Peyer's patch (tissue), 4 donors: Measurements from ENCODE around the gene PSD4. TPM values are rescaled to one million over a fixed set of nuclear protein-coding genes. Genes with fewer than 3 reads are reported as not detected.

ENCODE experiments used
- DNase-seq, 3 donors: peaks; one replicate each; pipeline ENCODE4 v3.0.0-alpha.2; 2017 to 2019
- H3K27ac ChIP-seq, 4 donors: fragments of 200-600 bp; sonication (generic); one replicate each; pipeline ENCODE4 v1.5.1; 2016 to 2019
- H3K27me3 ChIP-seq, 2 donors: fragments of 200-600 bp; sonication (generic); one replicate each; pipeline ENCODE4 v1.5.1; 2019
- H3K36me3 ChIP-seq, 3 donors: fragments of 200-600 bp; sonication (generic); one replicate each; pipeline ENCODE4 v1.5.1; 2016 to 2019
- H3K4me1 ChIP-seq, 4 donors: fragments of 200-600 bp; sonication (generic); one replicate each; pipeline ENCODE4 v1.5.1; 2016 to 2019
- H3K4me3 ChIP-seq, 4 donors: fragments of 200-600 bp; sonication (generic); 1 replicate in 3 of 4; 2 replicates in 1 of 4; pipeline ENCODE4 v1.5.1; 2016 to 2019; ENCODE audit warnings: mild to moderate bottlenecking in 1 of 4
- H3K9me3 ChIP-seq, 4 donors: fragments of 200-600 bp; sonication (generic); one replicate each; pipeline ENCODE4 v1.5.1; 2016 to 2019; ENCODE audit warnings: mild to moderate bottlenecking in 1 of 4
- POLR2A ChIP-seq, 2 donors: fragments of 450-650 bp; IDR thresholded peaks; one replicate each; pipeline ENCODE4 v1.5.1; 2017; ENCODE audit warnings: antibody characterized with exemption in 2 of 2, mild to moderate bottlenecking in 2 of 2, moderate library complexity in 2 of 2
- total RNA-seq, 4 donors: library from RNA; depleted of rRNA; stranded (reverse); fragments of >200 nt; gene quantifications; one replicate each; pipeline ENCODE4 v1.1.0, GENCODE V29; 2016
- TF ChIP-seq, protein P1 (sequence below), 6 experiments: fragments of 450-650 bp in 4 of 6; fragments of 200-600 bp in 2 of 6; sonication (generic) in 1 of 6; IDR thresholded peaks; one replicate each; pipeline ENCODE4 v1.5.1; 2017 to 2019; ENCODE audit warnings: antibody characterized with exemption in 6 of 6, mild to moderate bottlenecking in 3 of 6, moderate library complexity in 1 of 6

The PSD4 gene
- total RNA-seq, 4 donors from 2014 or later: 125 to 284 (median 212) TPM

DNA sequence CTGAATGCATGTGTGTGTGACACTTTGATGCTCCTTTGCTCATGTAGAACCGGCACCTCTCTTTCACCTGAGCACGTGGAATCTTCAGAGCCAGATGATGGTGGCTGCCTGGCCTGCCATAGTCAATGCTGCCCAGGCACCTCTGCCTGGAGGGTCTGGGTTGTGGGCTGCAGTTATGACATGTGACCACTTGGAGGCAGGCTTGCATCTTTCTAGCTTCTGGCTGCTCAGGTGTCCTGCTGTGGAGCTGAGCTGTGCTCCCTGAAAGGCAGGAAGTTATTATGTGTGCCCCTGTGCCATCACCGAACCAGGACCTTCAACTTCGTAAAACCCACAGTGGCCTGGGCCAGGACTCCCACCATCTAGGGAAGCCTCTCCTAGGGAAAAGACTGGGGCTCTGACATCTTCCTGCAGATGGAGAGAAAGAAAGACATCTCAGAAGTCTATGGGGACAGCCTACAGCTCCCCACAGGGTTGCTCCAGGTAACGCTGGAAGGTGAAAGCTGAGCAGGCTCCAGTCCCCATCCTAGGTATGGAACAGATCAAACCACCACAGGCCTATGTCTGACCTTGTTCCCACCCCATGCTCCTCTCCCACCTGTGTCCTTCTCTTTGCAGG is 30.2 kb downstream of the PSD4 start:
- TF ChIP-seq, protein P1, sequence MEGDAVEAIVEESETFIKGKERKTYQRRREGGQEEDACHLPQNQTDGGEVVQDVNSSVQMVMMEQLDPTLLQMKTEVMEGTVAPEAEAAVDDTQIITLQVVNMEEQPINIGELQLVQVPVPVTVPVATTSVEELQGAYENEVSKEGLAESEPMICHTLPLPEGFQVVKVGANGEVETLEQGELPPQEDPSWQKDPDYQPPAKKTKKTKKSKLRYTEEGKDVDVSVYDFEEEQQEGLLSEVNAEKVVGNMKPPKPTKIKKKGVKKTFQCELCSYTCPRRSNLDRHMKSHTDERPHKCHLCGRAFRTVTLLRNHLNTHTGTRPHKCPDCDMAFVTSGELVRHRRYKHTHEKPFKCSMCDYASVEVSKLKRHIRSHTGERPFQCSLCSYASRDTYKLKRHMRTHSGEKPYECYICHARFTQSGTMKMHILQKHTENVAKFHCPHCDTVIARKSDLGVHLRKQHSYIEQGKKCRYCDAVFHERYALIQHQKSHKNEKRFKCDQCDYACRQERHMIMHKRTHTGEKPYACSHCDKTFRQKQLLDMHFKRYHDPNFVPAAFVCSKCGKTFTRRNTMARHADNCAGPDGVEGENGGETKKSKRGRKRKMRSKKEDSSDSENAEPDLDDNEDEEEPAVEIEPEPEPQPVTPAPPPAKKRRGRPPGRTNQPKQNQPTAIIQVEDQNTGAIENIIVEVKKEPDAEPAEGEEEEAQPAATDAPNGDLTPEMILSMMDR (IDR thresholded peaks at IDR 0.05): peak; percentile 72 to 96 (median 92)
- no peak for TF ChIP-seq POLR2A (IDR thresholded peaks at IDR 0.05)
- H3K4me3 ChIP-seq: no peak overlapping the region
- H3K27me3 ChIP-seq: no peaks in the 10 kb centered on the region
- H3K27ac ChIP-seq: peak overlapping the region; percentile 46 to 73 (median 49)
- peaks cover 0 to 20% (median 5%) of the 10 kb centered on the region in 4 donors for H3K4me1 ChIP-seq
- no peaks in the 10 kb centered on the region for H3K9me3 ChIP-seq
- H3K36me3 ChIP-seq: peaks cover 0 to 29% (median 0%) of the 10 kb centered on the region in 3 donors
- DNase-seq: peak; percentile 76 to 91 (median 83)

DNA sequence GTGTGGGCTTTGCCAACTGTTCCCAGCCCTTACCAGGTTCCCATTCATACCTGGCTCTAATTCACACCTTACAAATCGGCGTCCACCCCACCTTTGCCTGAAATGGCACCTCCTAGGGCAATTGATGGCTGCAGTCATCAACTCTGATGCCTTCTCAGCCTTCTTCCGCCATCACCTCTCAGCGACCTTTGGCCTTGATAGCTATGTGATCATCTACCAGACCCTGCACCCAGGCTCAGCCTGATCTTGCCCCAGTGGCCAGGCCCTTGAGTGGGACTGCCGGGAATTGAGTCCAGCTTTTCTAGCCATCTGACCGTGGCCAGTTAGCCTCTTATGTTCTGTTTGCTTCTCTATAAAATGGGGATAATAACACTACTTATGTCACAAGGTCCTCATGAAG is 32.5 kb downstream of the PSD4 start:
- Histone ChIP-seq H3K4me3 (no peak overlapping the region), H3K27ac (peak overlapping the region in 3 of 4 donors; percentile 25 to 87 (median 68)), H3K27me3 (no peaks in the 10 kb centered on the region), H3K36me3 (peaks cover 0 to 14% (median 0%) of the 10 kb centered on the region in 3 donors), H3K4me1 (peaks cover 0 to 36% (median 6%) of the 10 kb centered on the region in 4 donors), H3K9me3 (no peaks in the 10 kb centered on the region)
- TF ChIP-seq, protein P1 (IDR thresholded peaks at IDR 0.05): no peak
- TF ChIP-seq POLR2A (IDR thresholded peaks at IDR 0.05): peak in 1 of 2 donors; percentile 43
- peak in 2 of 3 donors; percentile 73 to 84 for DNase-seq

DNA sequence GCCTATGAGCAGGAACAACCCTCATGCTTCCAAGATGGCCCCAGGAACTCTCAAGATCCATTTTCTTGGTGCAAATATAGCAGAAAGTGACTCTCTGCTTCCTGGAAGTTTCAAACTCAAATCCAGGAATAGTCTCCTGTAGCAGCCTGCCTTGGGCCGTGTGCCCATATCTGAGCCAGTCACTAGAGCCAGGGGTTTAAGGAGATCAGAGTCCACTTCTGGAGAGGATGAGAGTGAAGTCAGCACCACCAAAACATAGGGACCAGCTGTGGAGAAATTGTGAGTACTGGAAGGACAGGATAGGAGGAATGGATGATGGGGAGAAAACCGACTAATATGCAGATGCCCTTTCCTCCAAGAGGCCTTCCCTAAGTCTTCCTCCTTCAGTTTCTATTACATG is 33.2 kb downstream of the PSD4 start:
- DNase-seq: no peak
- H3K36me3 ChIP-seq: peaks cover 0 to 6% (median 0%) of the 10 kb centered on the region in 3 donors
- no peaks in the 10 kb centered on the region for H3K9me3 ChIP-seq
- TF ChIP-seq POLR2A (IDR thresholded peaks at IDR 0.05): no peak
- TF ChIP-seq, protein P1 (IDR thresholded peaks at IDR 0.05): no peak
- H3K27me3 ChIP-seq: no peaks in the 10 kb centered on the region
- peaks cover 0 to 42% (median 6%) of the 10 kb centered on the region in 4 donors for H3K4me1 ChIP-seq
- H3K27ac ChIP-seq: peak overlapping the region in 2 of 4 donors; percentile 68 to 87
- no peak overlapping the region for H3K4me3 ChIP-seq

DNA sequence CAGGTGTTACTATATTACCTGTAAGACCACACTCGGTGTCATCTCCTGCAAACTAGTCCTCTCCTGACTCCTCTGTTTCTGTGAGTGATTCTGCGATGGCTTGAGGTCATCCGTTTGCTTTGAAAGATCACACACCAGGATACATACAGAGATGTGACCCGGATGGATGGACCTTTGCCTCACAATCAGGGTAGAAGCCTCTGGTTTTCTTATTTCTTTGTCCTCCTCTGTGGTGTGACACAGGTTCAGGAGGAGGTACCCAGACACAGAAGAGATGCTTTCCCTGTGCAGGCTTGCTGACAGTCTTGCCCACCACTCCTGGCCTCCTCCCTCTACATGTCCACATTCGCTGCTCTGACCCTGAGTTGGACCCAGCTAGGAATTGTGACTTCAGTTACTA is 34.6 kb downstream of the PSD4 start:
- Histone ChIP-seq H3K4me1 (peaks cover 0 to 50% (median 6%) of the 10 kb centered on the region in 4 donors), H3K27me3 (no peaks in the 10 kb centered on the region), H3K27ac (no peak overlapping the region), H3K4me3 (no peak overlapping the region), H3K36me3 (no peaks in the 10 kb centered on the region), H3K9me3 (no peaks in the 10 kb centered on the region)
- no peak for DNase-seq
- TF ChIP-seq, protein P1 (IDR thresholded peaks at IDR 0.05): no peak
- no peak for TF ChIP-seq POLR2A (IDR thresholded peaks at IDR 0.05)

DNA sequence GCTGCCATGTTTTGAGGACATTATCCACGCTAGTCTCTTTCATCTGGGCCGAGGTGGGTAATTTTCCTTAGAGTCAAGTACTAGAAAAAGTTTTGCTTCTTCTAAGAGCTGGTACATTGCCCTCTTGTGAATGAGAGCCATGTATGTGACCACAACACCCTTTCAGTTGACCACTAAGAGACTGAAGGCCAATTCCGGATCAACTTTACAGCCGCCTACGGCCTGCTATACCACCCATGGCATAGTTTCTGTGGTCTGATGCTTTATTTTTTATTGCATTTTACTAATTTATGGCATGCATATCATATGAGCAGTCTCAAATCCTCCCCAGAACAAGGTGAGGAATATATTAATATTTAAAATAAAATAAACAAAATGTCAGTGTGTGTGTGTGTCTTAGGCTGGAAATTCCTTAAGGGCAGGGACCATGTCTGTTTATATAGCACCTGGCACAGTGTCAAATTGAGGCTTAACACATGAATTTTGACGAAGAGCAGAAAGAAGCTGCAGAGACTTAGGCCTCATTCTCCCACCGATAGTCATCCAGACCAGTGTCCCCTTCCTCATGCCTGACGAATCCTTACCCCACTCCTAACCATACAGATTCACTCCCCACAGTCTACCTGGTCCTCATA is 35.4 kb downstream of the PSD4 start:
- no peak for TF ChIP-seq POLR2A (IDR thresholded peaks at IDR 0.05)
- TF ChIP-seq, protein P1 (IDR thresholded peaks at IDR 0.05): no peak
- no peak for DNase-seq
- no peaks in the 10 kb centered on the region for H3K9me3 ChIP-seq
- peak overlapping the region in 1 of 4 donors; percentile 33 for H3K27ac ChIP-seq
- H3K4me1 ChIP-seq: peaks cover 0 to 50% (median 6%) of the 10 kb centered on the region in 4 donors
- no peak overlapping the region for H3K4me3 ChIP-seq
- no peaks in the 10 kb centered on the region for H3K36me3 ChIP-seq
- H3K27me3 ChIP-seq: no peaks in the 10 kb centered on the region
